A673 (cell line): ENCODE data around the gene SGCD.

Source experiments
- CTCF ChIP-seq: fragments of 300-800, 200-600 bp; sonication (generic); conservative IDR thresholded peaks from 2 replicates; pipeline ENCODE4 v1.5.1; 2017; ENCODE audit warnings: low read depth, mild to moderate bottlenecking, antibody characterized with exemption, low read length, moderate library complexity, mixed read lengths
- EZH2 ChIP-seq: fragments of 200-600 bp; sonication (generic); IDR thresholded peaks from 2 replicates; pipeline ENCODE4 v1.6.1; 2017; ENCODE audit warnings: borderline replicate concordance, low read depth, mild to moderate bottlenecking, mixed read lengths, antibody characterized with exemption, low read length; ENCODE audit not compliant: poor library complexity, severe bottlenecking

- no peak for TF ChIP-seq CTCF
- TF ChIP-seq EZH2, result no peak
Observed at GRCh38 chr5:156497804-156498208, 170.8 kb downstream of the SGCD start.
